ENCODE results near the gene C11orf21.

- TF ChIP-seq CTCF (IDR thresholded peaks at IDR 0.05) (no peak), POLR2A (IDR thresholded peaks at IDR 0.05) (no peak)
Measured at GRCh38 chr11:2297623-2298030, 4.1 kb downstream of the C11orf21 start.

Measured in adrenal gland (tissue), 5 donors.